GM19193 (cell line): ENCODE data around the gene CCR2.

Experiments used
- POLR2A ChIP-seq: IDR thresholded peaks from 4 replicates; pipeline ENCODE4 v1.6.1; 2011; ENCODE audit not compliant: insufficient read depth, insufficient read length; ENCODE audit errors: extremely low read depth

The CCR2 gene

GRCh38 chr3:46348823-46349482, 5.0 kb upstream of the CCR2 start:
- no peak for TF ChIP-seq POLR2A

GRCh38 chr3:46349484-46350261, 4.2 kb upstream of the CCR2 start:
- no peak for TF ChIP-seq POLR2A

GRCh38 chr3:46350262-46350565, 3.7 kb upstream of the CCR2 start:
- TF ChIP-seq POLR2A: no peak

- no peak for TF ChIP-seq POLR2A
Measured at GRCh38 chr3:46351646-46352045, 2.3 kb upstream of the CCR2 start.

GRCh38 chr3:46353090-46353489, 821 bp upstream of the CCR2 start:
- TF ChIP-seq POLR2A: no peak

GRCh38 chr3:46354478-46354877, 567 bp downstream of the CCR2 start:
- no peak for TF ChIP-seq POLR2A

- no peak for TF ChIP-seq POLR2A
Measured at GRCh38 chr3:46354984-46355383, 1.1 kb downstream of the CCR2 start.

GRCh38 chr3:46356276-46356675, 2.4 kb downstream of the CCR2 start:
- TF ChIP-seq POLR2A: no peak

GRCh38 chr3:46356909-46357308, 3.0 kb downstream of the CCR2 start:
- no peak for TF ChIP-seq POLR2A

- no peak for TF ChIP-seq POLR2A
Measured at GRCh38 chr3:46358466-46358865, 4.6 kb downstream of the CCR2 start.

GRCh38 chr3:46359733-46360493, 6.0 kb downstream of the CCR2 start:
- TF ChIP-seq POLR2A: no peak

- TF ChIP-seq POLR2A: no peak
Measured at GRCh38 chr3:46360907-46361306, 7.0 kb downstream of the CCR2 start.

- TF ChIP-seq POLR2A: no peak
Measured at GRCh38 chr3:46361408-46362283, 7.7 kb downstream of the CCR2 start.

GRCh38 chr3:46365041-46365440, 11.1 kb downstream of the CCR2 start:
- TF ChIP-seq POLR2A: no peak

- no peak for TF ChIP-seq POLR2A
Measured at GRCh38 chr3:46365737-46366524, 12.0 kb downstream of the CCR2 start.

- no peak for TF ChIP-seq POLR2A
Measured at GRCh38 chr3:46367811-46368210, 13.9 kb downstream of the CCR2 start.
